CD14-positive monocyte (primary cell): ENCODE data around the gene MSRB3. TPM values are rescaled to one million over a fixed set of nuclear protein-coding genes. Genes with fewer than 3 reads are reported as not detected.

ENCODE experiments used
- DNase-seq, 3 donors: peaks; one replicate each; pipeline ENCODE4 v3.0.0-alpha.2; 2011 to 2022
- H2AFZ ChIP-seq: 2 replicates; pipeline ENCODE4 v1.6.0; 2012; ENCODE audit warnings: mild to moderate bottlenecking, low read depth, low read length, inconsistent platforms; ENCODE audit not compliant: insufficient read depth, poor library complexity, severe bottlenecking
- H3K27ac ChIP-seq, 2 donors: 1 replicate in 1 of 2; 2 replicates in 1 of 2; pipeline ENCODE4 v1.5.1; 2012 to 2013; ENCODE audit warnings: low read length in 2 of 2, control low read depth in 1 of 2, inconsistent platforms in 1 of 2, low read depth in 1 of 2, mild to moderate bottlenecking in 1 of 2
- H3K27me3 ChIP-seq, 2 donors: one replicate each; pipeline versions ENCODE4 v1.6.0 to v1.6.1; 2011 to 2013; ENCODE audit warnings: low read length in 2 of 2; ENCODE audit not compliant: control insufficient read depth in 2 of 2, insufficient read depth in 2 of 2
- H3K36me3 ChIP-seq, 2 donors: replicated peaks in 1 of 2; 1 replicate in 1 of 2; 2 replicates in 1 of 2; pipeline versions ENCODE4 v1.5.1 to v1.6.1; 2012 to 2013; ENCODE audit warnings: low read length in 2 of 2, control low read depth in 1 of 2, inconsistent platforms in 1 of 2, mild to moderate bottlenecking in 1 of 2; ENCODE audit not compliant: insufficient read depth in 2 of 2, control insufficient read depth in 1 of 2
- H3K4me1 ChIP-seq, 2 donors: 1 replicate in 1 of 2; 2 replicates in 1 of 2; pipeline versions ENCODE4 v1.5.1 to v1.6.1; 2012 to 2013; ENCODE audit warnings: low read length in 2 of 2, control low read depth in 1 of 2, inconsistent platforms in 1 of 2, mild to moderate bottlenecking in 1 of 2, moderate library complexity in 1 of 2; ENCODE audit not compliant: insufficient read depth in 2 of 2, control insufficient read depth in 1 of 2
- H3K4me2 ChIP-seq: replicated peaks from 2 replicates; pipeline ENCODE3; 2012; ENCODE audit warnings: low read length, moderate library complexity, mild to moderate bottlenecking; ENCODE audit not compliant: poor library complexity, severe bottlenecking; ENCODE audit errors: extremely low read depth
- H3K4me3 ChIP-seq, 3 experiments: fragments of 200-600 bp in 1 of 3; sonication (generic) in 1 of 3; replicated peaks in 1 of 3; 1 replicate in 2 of 3; 2 replicates in 1 of 3; pipeline ENCODE4 v1.5.1; 2011 to 2013; ENCODE audit warnings: low read length in 3 of 3, mild to moderate bottlenecking in 3 of 3, control low read depth in 2 of 3, low read depth in 2 of 3, inconsistent platforms in 1 of 3, moderate library complexity in 1 of 3
- H3K79me2 ChIP-seq: 2 replicates; pipeline ENCODE4 v1.6.0; 2012; ENCODE audit warnings: mild to moderate bottlenecking, control low read depth, inconsistent platforms, low read length, moderate library complexity; ENCODE audit not compliant: insufficient read depth
- H3K9ac ChIP-seq: 2 replicates; pipeline ENCODE4 v1.6.0; 2017; ENCODE audit warnings: low read length, mild to moderate bottlenecking; ENCODE audit not compliant: insufficient read depth, poor library complexity, severe bottlenecking
- H3K9me3 ChIP-seq, 2 donors: replicated peaks in 1 of 2; 1 replicate in 1 of 2; 2 replicates in 1 of 2; pipeline versions ENCODE4 v1.5.1 to v1.6.1; 2012 to 2013; ENCODE audit warnings: low read length in 2 of 2, control low read depth in 1 of 2; ENCODE audit not compliant: control insufficient read depth in 1 of 2, insufficient read depth in 1 of 2
- H4K20me1 ChIP-seq: 2 replicates; pipeline ENCODE4 v1.6.0; 2012; ENCODE audit warnings: mild to moderate bottlenecking, low read length, control low read depth, moderate library complexity; ENCODE audit not compliant: insufficient read depth
- H3K27ac Mint-ChIP-seq, 7 donors: one replicate each; pipeline ENCODE4 v1.8.0; 2020; ENCODE audit warnings: mild to moderate bottlenecking in 7 of 7, mixed read lengths in 7 of 7, moderate library complexity in 6 of 7, inconsistent platforms in 2 of 7
- H3K27me3 Mint-ChIP-seq, 3 donors: one replicate each; pipeline ENCODE4 v1.8.0; 2021 to 2022; ENCODE audit warnings: low read depth in 3 of 3, mild to moderate bottlenecking in 3 of 3, mixed read lengths in 3 of 3, moderate library complexity in 3 of 3, inconsistent platforms in 1 of 3
- H3K36me3 Mint-ChIP-seq, 2 donors: one replicate each; pipeline ENCODE4 v1.8.0; 2020; ENCODE audit warnings: mixed read lengths in 2 of 2, inconsistent platforms in 1 of 2, mild to moderate bottlenecking in 1 of 2
- H3K4me1 Mint-ChIP-seq: one replicate; pipeline ENCODE4 v1.8.0; 2020; ENCODE audit warnings: mild to moderate bottlenecking, mixed read lengths
- H3K4me3 Mint-ChIP-seq, 2 donors: one replicate each; pipeline ENCODE4 v1.8.0; 2020; ENCODE audit warnings: mild to moderate bottlenecking in 2 of 2, mixed read lengths in 2 of 2, moderate library complexity in 1 of 2
- H3K9me3 Mint-ChIP-seq, 7 donors: one replicate each; pipeline ENCODE4 v1.8.0; 2020 to 2022; ENCODE audit warnings: mixed read lengths in 7 of 7, mild to moderate bottlenecking in 6 of 7, moderate library complexity in 6 of 7, inconsistent platforms in 2 of 7
- CTCF ChIP-seq: fragments of 200-600 bp; IDR thresholded peaks from one replicate; pipeline ENCODE4 v1.8.0; 2022; ENCODE audit warnings: antibody characterized with exemption, mild to moderate bottlenecking
- WGBS: methylation state at CpG from one replicate; pipeline ENCODE4 v1.1.5; 2013; ENCODE audit warnings: missing lambda C conversion rate; ENCODE audit not compliant: insufficient coverage; 5-methylcytosine and 5-hydroxymethylcytosine counted together
- intact Hi-C, 2 donors: fragments of 100-400 bp; cut with micrococcal nuclease; formaldehyde crosslinking; loops; one replicate each; pipeline versions ENCODE4 v1.15.0 to v1.15.1; 2023
- polyA plus RNA-seq, 3 donors: library from polyadenylated mRNA; depleted of rRNA in 1 of 3; unstranded in 2 of 3; stranded (reverse) in 1 of 3; fragments of 300-500 nt in 2 of 3; fragments of >200 nt in 1 of 3; fragmentation: Illumina TruSeq in 2 of 3; gene quantifications; 1 replicate in 2 of 3; 2 replicates in 1 of 3; pipeline ENCODE4 v1.2.3, GENCODE V29; 2012 to 2021

Gene MSRB3
- polyA plus RNA-seq, 3 donors, result 0.25 to 1.1 (median 1.0) TPM

- no peak overlapping the region for H3K27ac ChIP-seq
- H3K79me2 ChIP-seq, result no peaks in the 10 kb centered on the region
- H3K27me3 Mint-ChIP-seq, result peaks cover 2 to 3% (median 2%) of the 10 kb centered on the region in 3 donors
- 0% methylated on average over 1 of the region's 1 CpG for WGBS
- intact Hi-C loops, result no loop called here
- no peak for TF ChIP-seq CTCF
- H3K4me3 ChIP-seq, result no peak overlapping the region
- no peak overlapping the region for H3K27ac Mint-ChIP-seq
- peaks cover 0 to 4% (median 0%) of the 10 kb centered on the region in 7 donors for H3K9me3 Mint-ChIP-seq
- H3K27me3 ChIP-seq, result no peaks in the 10 kb centered on the region
- peaks cover 19% of the 10 kb centered on the region for H3K4me1 Mint-ChIP-seq
- no peak overlapping the region for H3K9ac ChIP-seq
- no peaks in the 10 kb centered on the region for H3K36me3 ChIP-seq
- H4K20me1 ChIP-seq, result no peaks in the 10 kb centered on the region
- H3K4me1 ChIP-seq, result no peaks in the 10 kb centered on the region
- H3K36me3 Mint-ChIP-seq, result no peaks in the 10 kb centered on the region
- no peaks in the 10 kb centered on the region for H3K9me3 ChIP-seq
- H2AFZ ChIP-seq, result no peak overlapping the region
- no peak overlapping the region for H3K4me3 Mint-ChIP-seq
- no peak for DNase-seq
- no peak overlapping the region for H3K4me2 ChIP-seq
Observed at GRCh38 chr12:65492998-65493912, 214.8 kb downstream of the MSRB3 start.

GRCh38 chr12:65493913-65494245 is 215.4 kb downstream of the MSRB3 start:
- no peak overlapping the region for H3K4me2 ChIP-seq
- Mint-ChIP-seq H3K9me3 (peaks cover 0 to 4% (median 0%) of the 10 kb centered on the region in 7 donors), H3K27me3 (peaks cover 2 to 3% (median 2%) of the 10 kb centered on the region in 3 donors), H3K36me3 (no peaks in the 10 kb centered on the region), H3K27ac (peak overlapping the region in 1 of 7 donors; percentile 16), H3K4me1 (peaks cover 19% of the 10 kb centered on the region), H3K4me3 (no peak overlapping the region)
- H3K4me1 ChIP-seq, result no peaks in the 10 kb centered on the region
- no peak for TF ChIP-seq CTCF
- intact Hi-C loops, result no loop called here
- H3K79me2 ChIP-seq, result no peaks in the 10 kb centered on the region
- no peak overlapping the region for H2AFZ ChIP-seq
- no peak overlapping the region for H3K9ac ChIP-seq
- no peaks in the 10 kb centered on the region for H4K20me1 ChIP-seq
- no peak overlapping the region for H3K27ac ChIP-seq
- H3K36me3 ChIP-seq, result no peaks in the 10 kb centered on the region
- no peaks in the 10 kb centered on the region for H3K27me3 ChIP-seq
- H3K4me3 ChIP-seq, result no peak overlapping the region
- H3K9me3 ChIP-seq, result no peaks in the 10 kb centered on the region
- DNase-seq, result no peak
- WGBS, result no CpG with 5 or more reads among the region's 1 CpG
